Mononuclear cell (primary cell): Measurements from ENCODE around the gene PARD6B. TPM values are rescaled to one million over a fixed set of nuclear protein-coding genes. Genes with fewer than 3 reads are reported as not detected.
"Not testable (repeated sequence)": the region's sequence is repeated elsewhere in the genome, so short reads cannot be mapped to it uniquely, and the experiment has no call there.

Experiments
- H3K27me3 ChIP-seq: 2 replicates; pipeline ENCODE4 v1.6.0; 2011; ENCODE audit warnings: low read length, control low read depth; ENCODE audit not compliant: insufficient read depth
- H3K4me1 ChIP-seq: 2 replicates; pipeline ENCODE4 v1.5.1; 2011; ENCODE audit warnings: mild to moderate bottlenecking, low read length, control low read depth; ENCODE audit not compliant: insufficient read depth
- H3K4me3 ChIP-seq: 2 replicates; pipeline ENCODE4 v1.5.1; 2011; ENCODE audit warnings: mild to moderate bottlenecking, low read length, moderate library complexity
- H3K9me3 ChIP-seq: 2 replicates; pipeline ENCODE4 v1.5.1; 2011; ENCODE audit warnings: low read depth, mild to moderate bottlenecking, control low read depth, low read length
- total RNA-seq: library from RNA; depleted of rRNA; stranded (reverse); fragments of >200 nt; gene quantifications from one replicate; pipeline ENCODE4 v1.2.3, GENCODE V29; 2012

PARD6B gene
- total RNA-seq, 1 donor: 4.3 TPM

- Histone ChIP-seq H3K9me3 (no peaks in the 10 kb centered on the region), H3K4me1 (peaks cover 5% of the 10 kb centered on the region), H3K27me3 (no peaks in the 10 kb centered on the region), H3K4me3 (no peak overlapping the region)
These were observed 12.9 kb downstream of the PARD6B start for GRCh38 chr20:50744143-50744792.

- Histone ChIP-seq H3K9me3 (no peaks in the 10 kb centered on the region), H3K27me3 (no peaks in the 10 kb centered on the region), H3K4me1 (peaks cover 5% of the 10 kb centered on the region), H3K4me3 (no peak overlapping the region)
These were observed 14.3 kb downstream of the PARD6B start for GRCh38 chr20:50745634-50746137.

GRCh38 chr20:50746138-50746940 is 15.0 kb downstream of the PARD6B start:
- H3K4me1 ChIP-seq: peaks cover 5% of the 10 kb centered on the region
- no peaks in the 10 kb centered on the region for H3K9me3 ChIP-seq
- no peak overlapping the region for H3K4me3 ChIP-seq
- no peaks in the 10 kb centered on the region for H3K27me3 ChIP-seq

GRCh38 chr20:50747275-50747674 is 15.9 kb downstream of the PARD6B start:
- Histone ChIP-seq H3K27me3 (no peaks in the 10 kb centered on the region), H3K4me3 (no peak overlapping the region), H3K9me3 (no peaks in the 10 kb centered on the region), H3K4me1 (peaks cover 5% of the 10 kb centered on the region)

GRCh38 chr20:50750145-50750671 is 18.8 kb downstream of the PARD6B start:
- Histone ChIP-seq H3K4me1 (peaks cover 5% of the 10 kb centered on the region), H3K4me3 (no peak overlapping the region)

GRCh38 chr20:50753152-50753551 is 21.8 kb downstream of the PARD6B start:
- Histone ChIP-seq H3K4me1 (no peaks in the 10 kb centered on the region), H3K4me3 (no peak overlapping the region), H3K9me3 (no peaks in the 10 kb centered on the region), H3K27me3 (no peaks in the 10 kb centered on the region)

More at GRCh38 chr20:50750145-50750671, 18.8 kb downstream of the PARD6B start:
- Histone ChIP-seq H3K27me3 (no peaks in the 10 kb centered on the region), H3K9me3 (no peaks in the 10 kb centered on the region)

GRCh38 chr20:50754420-50754819 is 23.0 kb downstream of the PARD6B start:
- Histone ChIP-seq H3K27me3 (no peaks in the 10 kb centered on the region), H3K4me3 (no peak overlapping the region), H3K9me3 (no peaks in the 10 kb centered on the region), H3K4me1 (no peaks in the 10 kb centered on the region)

GRCh38 chr20:50756447-50756846 is 25.1 kb downstream of the PARD6B start:
- Histone ChIP-seq H3K4me3 (no peak overlapping the region), H3K9me3 (no peaks in the 10 kb centered on the region), H3K27me3 (no peaks in the 10 kb centered on the region), H3K4me1 (no peaks in the 10 kb centered on the region)

- Histone ChIP-seq H3K4me1 (no peaks in the 10 kb centered on the region), H3K27me3 (no peaks in the 10 kb centered on the region), H3K9me3 (no peaks in the 10 kb centered on the region), H3K4me3 (no peak overlapping the region)
These were observed 27.1 kb downstream of the PARD6B start for GRCh38 chr20:50758469-50758868.

- no peaks in the 10 kb centered on the region for H3K9me3 ChIP-seq
These were observed 27.6 kb downstream of the PARD6B start for GRCh38 chr20:50758992-50759391.

GRCh38 chr20:50759678-50760077 is 28.3 kb downstream of the PARD6B start:
- no peaks in the 10 kb centered on the region for H3K4me1 ChIP-seq
- H3K9me3 ChIP-seq: no peaks in the 10 kb centered on the region
- no peak overlapping the region for H3K4me3 ChIP-seq
- no peaks in the 10 kb centered on the region for H3K27me3 ChIP-seq

More at GRCh38 chr20:50758992-50759391, 27.6 kb downstream of the PARD6B start:
- no peaks in the 10 kb centered on the region for H3K4me1 ChIP-seq
- no peaks in the 10 kb centered on the region for H3K27me3 ChIP-seq
- H3K4me3 ChIP-seq: no peak overlapping the region

- H3K27me3 ChIP-seq: no peaks in the 10 kb centered on the region
- no peak overlapping the region for H3K4me3 ChIP-seq
- no peaks in the 10 kb centered on the region for H3K4me1 ChIP-seq
- no peaks in the 10 kb centered on the region for H3K9me3 ChIP-seq
These were observed 30.7 kb downstream of the PARD6B start for GRCh38 chr20:50762045-50762422.

- no peaks in the 10 kb centered on the region for H3K4me1 ChIP-seq
- no peaks in the 10 kb centered on the region for H3K9me3 ChIP-seq
- no peaks in the 10 kb centered on the region for H3K27me3 ChIP-seq
- no peak overlapping the region for H3K4me3 ChIP-seq
These were observed 31.2 kb downstream of the PARD6B start for GRCh38 chr20:50762435-50763220.

GRCh38 chr20:50763550-50764458 is 32.4 kb downstream of the PARD6B start:
- not testable (repeated sequence) for H3K27me3 ChIP-seq, H3K9me3 ChIP-seq, H3K4me3 ChIP-seq, H3K4me1 ChIP-seq
